ENCODE data around the gene LPO.

The LPO gene

GRCh38 chr17:58262149-58262548 lies 23.8 kb downstream of the LPO start:
- DNase-seq (ENCODE audit: low spot score): no peak

DNA sequence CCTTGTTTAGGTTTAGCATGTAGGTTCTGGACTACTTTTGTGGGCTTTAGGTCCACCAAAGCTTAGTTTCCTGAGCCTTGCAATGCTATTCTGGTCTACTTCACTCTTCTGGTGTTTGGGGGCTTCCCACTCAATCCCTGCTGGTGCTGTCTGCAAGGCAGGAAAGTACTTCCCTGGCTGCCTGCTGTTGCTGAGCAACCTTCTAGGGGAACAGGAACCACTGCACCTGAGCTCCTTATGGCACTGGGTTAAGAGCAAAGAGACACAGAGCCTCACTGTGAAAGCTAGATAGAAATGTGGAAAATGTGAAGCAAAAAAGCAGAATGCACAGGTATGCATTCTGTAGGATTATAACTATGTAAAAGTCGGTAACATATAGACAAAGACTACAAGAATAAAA lies 25.4 kb downstream of the LPO start:
- DNase-seq (ENCODE audit: low spot score): no peak

GRCh38 chr17:58264407-58265103 lies 26.2 kb downstream of the LPO start:
- DNase-seq (ENCODE audit: low spot score): no peak

GRCh38 chr17:58265271-58265670 lies 26.9 kb downstream of the LPO start:
- no peak for DNase-seq (ENCODE audit: low spot score)

DNA sequence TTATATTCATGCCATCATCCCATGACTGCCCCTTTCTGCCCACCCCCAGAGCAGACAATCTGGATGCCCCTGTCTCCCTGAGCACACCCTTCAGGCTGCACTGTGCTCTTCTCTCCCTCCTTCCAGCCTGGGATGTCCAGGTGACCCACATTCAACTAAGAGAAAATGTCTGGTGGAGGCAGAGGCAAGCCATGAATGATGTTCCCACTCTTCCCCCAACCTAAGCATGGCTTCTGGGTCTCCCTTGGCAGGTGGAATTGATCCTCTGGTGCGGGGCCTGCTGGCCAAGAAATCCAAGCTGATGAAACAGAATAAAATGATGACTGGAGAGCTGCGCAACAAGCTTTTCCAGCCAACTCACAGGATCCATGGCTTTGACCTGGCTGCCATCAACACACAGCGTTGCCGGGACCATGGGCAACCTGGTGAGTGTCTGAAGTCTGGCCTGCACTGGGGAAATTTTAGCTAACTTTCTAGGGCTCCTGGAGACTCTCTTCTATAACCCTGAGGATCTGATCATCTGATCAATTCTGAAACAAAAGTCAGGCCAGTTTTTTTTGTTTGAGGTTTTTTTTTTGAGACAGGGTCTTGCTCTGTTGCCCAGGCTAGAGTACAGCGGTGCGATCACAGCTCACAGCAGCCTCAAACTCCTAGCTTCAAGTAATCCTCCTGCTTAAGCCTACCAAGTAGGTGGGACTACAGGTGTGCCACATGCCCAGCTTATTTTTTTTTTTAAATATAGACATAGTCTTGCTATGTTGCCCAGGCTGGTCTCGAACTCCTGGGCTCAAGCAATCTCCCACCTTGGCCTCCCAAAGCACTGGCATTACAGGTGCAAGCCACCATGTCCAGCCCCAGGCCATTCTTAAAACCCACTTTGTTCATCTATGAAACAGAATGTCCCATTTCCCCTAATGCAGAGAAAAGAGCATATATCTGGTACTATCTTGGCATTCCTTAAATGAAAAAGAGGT lies 27.8 kb downstream of the LPO start:
- DNase-seq (ENCODE audit: low spot score): no peak

DNA sequence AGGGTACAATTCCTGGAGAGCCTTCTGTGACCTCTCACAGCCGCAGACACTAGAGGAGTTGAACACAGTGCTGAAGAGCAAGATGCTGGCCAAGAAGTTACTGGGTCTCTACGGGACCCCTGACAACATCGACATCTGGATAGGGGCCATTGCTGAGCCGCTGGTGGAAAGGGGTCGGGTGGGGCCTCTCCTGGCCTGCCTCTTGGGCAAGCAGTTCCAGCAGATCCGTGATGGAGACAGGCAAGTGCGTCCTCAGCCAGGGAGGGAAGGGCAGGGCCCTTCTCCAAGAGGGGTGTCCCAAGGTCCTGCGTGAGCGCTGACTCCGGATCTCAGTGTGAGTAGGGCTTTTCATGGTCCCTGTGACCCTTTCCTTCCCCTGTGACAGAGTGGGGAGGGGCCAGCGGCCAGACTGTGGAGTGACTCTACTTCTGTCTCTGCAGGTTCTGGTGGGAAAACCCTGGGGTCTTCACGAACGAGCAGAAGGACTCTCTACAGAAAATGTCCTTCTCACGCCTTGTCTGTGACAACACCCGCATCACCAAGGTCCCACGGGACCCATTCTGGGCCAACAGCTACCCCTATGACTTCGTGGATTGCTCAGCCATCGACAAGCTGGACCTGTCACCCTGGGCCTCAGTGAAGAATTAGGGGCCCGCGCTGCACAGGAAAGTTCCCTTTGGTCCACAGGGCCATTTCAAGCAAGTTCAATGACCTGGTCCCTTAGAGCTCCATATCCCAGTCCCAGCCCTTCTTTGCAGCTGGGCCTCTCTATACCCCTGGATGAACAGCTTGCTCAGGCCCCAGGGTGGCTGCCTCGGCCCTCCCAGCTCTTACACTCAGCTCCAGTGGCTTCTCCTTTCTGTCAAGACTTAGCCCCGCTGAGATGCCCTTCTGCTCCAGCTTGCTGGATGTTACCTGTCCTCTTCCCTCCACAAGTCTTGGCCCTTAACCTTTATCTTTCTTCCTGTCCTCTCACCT lies 29.3 kb downstream of the LPO start:
- DNase-seq (ENCODE audit: low spot score): no peak

DNA sequence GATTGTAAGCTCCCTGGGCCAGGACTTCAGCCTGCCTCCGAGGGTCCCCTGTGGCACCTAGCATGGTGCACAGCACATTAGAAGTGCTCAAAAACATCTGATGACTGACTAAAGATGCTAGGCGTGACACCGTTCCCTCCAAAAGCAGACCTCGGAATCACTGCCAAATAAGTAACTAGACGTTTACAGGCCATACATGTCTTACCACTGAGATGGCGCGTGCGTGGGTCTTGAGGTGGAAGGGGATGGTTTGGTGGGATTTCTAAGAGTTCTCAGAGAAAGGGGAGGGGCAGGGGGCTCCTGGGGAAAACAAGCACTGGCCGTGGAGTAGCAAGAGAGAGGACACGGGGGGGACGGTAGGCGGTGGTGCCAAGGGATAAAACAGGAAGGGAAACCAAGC lies 29.9 kb downstream of the LPO start:
- DNase-seq (ENCODE audit: low spot score): no peak

DNA sequence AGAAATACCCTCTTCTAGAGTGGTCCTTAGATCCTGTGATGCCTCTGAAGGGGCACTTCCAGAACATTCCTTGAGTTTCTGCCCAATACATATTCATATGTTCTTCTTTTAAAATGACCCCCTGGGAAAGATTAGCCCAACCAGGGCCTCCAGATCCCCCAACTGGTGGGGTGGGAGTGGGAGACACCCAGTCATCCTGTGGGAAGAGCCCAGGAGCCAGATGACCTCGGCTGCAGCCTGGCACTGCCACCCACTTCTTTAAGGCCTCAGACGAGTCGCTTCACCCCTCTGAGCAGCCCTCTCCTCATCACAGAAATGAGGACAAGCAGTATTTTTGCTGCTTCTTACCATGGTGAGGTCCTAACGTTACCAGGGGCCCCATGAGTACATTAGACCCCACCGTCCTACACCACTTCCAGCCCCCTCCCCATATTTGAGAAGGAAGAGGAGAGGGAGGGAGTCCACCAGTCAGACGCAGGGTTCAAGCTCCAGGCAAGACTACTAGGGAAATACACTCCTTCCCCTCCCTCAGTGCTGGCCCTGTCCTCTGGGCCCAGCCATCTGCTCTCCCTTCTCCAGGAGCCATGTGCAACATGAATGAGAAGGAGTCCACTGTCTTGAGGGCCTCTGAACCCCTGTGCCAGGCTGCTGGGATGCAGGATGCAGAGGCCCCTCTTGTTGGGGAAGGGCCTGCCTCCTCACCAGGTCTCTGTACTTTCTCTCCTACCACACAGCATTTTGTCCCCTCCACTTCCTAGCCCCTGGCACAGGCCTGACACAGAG lies 30.6 kb downstream of the LPO start:
- no peak for DNase-seq (ENCODE audit: low spot score)

DNA sequence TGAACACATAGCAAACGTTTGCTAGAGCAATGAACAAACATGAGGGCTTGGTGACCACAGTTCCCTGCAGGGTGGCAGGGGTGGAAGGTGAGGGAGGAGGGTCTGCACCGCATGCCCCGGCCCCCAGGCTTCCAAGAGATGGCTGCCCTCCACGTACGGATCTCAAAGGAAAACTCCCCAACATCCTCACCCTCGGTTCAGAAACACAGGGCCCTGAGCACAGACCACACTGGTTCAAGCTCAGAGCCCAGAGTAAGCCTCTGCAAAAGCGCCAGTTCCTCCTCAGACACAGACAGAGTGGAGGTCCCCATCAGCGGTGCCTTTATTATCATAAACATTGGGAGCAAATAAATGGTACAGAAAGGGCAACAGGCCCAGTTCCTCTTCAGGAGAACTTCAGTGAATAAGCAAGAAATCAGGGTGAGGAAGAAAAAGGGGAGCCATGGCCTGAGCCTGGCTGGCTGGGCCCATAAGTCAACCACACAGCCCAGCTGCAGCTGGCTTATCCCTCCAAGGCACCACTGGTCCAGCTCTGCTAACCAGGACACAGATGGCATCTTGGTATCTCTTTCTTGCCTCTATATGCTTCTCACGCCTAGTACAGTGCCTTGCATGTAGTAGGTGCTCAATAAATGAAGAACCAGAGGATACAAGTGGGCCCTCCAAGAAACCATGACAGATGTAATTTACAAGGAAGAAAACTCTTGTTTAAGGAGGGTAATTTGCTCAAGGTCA lies 31.3 kb downstream of the LPO start:
- no peak for DNase-seq (ENCODE audit: low spot score)

GRCh38 chr17:58270476-58271215 lies 32.3 kb downstream of the LPO start:
- DNase-seq (ENCODE audit: low spot score): no peak

DNA sequence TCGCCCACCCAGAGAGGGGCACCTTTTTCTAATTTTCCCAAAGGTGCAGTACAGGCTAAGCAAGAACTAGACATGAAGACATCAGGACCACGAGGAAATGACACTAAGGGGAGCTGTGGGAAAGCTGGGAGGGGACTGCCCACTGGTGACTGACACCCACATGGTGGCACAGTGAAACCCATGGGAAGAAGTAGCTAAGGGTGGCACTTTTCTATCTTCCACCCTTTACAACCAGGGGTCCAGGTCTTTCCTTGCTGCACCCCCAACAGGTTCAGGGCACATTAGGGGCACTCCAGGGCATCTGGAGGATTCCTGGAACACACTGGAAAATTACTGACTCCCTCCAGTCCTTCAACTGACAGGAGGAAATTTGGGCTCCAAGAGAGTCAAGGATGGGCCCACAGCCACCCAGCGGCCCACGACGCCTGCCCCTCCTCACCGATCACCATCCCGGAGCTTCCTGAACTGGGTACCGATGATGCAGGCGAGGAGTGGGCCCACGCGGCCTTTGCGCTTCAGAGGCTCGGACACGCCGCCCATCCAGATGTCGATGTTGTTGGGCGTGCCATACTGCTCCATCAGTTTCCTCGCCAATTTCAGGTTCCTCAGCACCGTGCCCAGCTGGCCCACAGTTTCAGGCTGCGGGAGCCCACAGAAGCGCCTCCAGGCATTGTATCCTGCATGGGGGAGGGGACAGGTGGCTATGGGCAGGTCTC lies 33.0 kb downstream of the LPO start:
- DNase-seq (ENCODE audit: low spot score): no peak

DNA sequence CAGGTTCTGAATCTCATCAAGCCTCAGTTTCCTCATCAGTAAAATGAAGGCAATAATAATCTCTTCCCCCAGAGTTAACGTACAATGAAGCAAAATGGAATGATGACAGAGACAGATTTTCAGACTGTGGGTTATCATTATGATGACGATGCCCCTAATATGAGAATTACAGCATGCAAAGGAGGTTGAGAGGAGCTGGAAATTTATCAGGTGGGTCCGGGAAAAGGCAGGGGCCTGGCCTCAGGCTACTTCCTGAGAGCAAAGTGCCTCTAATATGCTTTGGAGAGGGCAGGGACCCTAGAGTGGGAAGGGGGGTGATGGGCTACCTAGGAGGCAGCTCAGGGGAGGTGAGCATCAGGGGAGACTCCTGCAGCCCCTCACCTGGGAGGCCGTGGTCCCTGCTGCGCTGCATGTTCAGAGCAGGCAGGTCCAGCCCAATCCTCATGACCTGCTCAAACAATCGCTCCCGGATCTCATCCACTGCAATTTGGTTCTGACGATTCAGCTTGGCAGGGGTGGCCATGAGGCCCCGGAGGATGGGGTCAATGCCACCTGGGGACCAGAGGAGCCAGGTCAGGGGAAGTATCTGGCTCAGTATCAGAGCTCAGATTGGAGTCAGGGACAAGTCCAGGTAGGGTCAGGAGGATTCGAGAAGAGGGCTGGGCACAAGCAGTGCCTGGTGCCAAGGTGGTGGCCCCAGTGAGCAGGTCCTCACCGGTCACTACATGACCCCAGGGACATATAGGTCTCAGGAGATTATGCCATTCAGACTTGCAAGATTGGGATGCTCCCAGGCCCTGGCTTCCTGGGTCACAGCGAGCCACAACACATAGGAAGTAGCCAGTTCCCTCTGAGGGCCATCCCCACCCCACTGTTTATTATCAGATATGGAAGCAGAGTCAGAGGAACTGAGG lies 34.2 kb downstream of the LPO start:
- DNase-seq (ENCODE audit: low spot score): no peak

DNA sequence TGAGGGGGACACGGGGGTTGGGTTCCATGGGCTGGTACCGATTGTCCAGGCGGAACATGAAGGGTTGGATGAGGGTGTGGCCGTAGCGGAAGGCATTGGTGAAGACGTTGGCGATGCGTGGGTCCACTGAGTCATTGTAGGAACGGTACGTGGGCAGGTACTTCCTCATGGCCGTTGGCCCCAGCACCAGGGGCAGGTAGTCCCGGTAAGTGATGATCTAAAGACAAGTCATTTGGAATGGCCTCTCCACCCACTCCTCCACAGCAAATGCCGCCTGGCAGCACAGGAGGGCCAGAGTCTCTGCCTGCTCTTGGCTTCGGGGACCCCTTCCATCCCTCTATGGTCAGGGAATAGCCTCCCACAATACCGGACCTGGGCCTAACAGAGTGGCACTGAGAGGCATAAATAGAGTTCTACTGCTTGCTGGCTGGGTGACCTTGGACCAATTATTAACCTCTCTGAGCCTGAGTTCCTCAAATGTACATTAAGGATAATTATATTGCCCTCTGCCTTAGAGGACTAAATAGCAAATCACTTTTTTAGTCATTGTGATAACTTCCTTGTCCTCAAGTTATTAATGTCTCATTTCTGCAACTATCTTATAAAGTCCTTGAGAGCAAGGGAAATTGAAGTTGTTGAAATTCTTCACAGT lies 35.2 kb downstream of the LPO start:
- no peak for DNase-seq (ENCODE audit: low spot score)

- DNase-seq (ENCODE audit: low spot score): no peak
Measured at GRCh38 chr17:58275417-58275816, 37.0 kb downstream of the LPO start.

- DNase-seq (ENCODE audit: low spot score): no peak
Measured at GRCh38 chr17:58276423-58276822, 38.0 kb downstream of the LPO start.

DNA sequence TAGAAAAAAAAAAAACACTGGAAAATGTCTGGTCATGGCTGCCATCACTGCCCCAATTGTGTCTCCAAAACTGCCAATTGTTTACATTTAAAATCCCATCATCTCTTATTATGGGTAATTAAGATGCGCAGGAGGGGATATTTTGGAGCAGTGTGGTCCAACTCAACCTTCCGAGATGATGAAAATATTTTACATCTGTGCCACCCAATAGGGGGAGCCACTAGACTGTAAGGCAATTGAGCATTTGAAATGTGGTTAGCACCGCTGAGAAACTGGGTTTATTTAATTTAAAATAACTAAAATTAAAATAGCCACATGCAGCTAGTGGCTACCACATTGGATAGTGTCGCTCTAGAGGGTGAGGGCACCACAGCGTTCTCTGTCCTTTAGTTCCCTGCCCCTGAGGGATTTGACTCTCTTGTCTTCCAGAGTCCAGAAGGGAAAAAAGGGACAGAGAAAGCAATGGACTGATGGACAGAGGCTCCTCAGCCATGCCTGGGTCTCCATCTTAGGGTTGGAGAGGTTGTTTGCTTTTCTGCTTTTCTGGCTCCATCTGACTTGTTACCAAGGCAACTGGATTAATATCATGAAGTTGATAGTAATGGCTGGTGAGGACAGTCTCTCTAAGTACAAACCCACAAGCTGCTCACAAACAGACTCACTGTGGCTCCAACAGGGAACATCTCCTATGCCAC lies 38.9 kb downstream of the LPO start:
- DNase-seq (ENCODE audit: low spot score): no peak
